ENCODE data around the gene CYBB.

Gene CYBB

DNA sequence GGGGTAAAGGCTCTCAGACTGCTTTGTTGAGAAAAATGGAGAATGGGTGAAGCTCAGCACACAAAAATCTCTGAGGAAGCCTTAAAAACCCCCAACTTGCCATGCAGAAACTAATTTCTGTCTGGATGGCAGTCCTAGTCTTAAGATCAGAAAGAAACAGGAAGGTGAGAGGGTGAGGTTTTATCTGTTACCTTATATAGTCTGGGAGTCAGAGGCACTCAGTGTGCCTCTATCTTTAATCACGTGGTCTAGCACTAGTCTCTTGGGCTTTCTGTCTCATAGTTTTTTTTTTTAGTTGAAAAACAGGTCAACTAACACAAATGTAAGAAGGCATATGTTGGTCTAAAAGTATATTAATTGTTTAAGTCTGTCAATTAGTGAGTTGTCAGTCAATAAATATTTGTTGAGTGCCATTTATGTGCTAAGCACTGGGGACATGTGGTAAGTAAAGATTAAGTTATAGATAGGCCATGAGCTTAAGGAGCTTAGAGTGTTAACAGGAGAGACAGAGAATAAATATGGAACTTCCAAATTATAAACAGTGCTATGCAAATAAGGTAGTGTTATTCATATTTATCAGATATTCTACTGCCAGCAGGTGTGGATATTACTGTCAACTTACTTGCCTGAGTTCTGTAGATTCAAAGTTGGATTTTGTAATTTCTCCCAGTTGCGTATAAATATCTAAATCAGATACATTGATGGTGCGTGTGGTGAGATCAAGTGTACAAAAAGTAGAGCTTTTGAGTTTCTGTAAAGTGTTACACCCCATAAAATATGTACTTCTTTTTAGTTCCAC lies 7.0 kb downstream of the CYBB start:
- no peak for DNase-seq (ENCODE audit: low spot score)

DNA sequence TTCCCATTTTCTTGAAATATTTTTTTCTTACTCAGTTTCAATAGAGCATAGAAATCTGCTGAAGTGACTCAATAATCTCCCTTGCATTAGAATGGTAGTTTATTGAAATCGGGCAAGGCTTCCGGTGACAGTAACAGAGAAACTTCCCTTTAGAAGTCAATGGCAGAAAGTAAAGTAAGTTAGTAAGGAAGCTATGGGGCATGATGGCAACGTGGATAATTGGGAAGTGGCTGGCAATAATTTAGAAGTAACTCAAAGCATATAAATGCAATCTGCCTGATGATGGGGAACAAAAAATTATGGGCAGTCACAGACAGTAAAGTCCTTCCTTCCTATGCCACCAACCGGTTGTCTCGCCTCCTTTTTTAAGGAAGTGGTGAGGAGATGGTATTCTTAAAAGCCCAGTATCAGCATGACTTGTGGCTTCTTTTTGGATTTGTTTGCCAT lies 7.6 kb downstream of the CYBB start:
- DNase-seq (ENCODE audit: low spot score), result no peak

DNA sequence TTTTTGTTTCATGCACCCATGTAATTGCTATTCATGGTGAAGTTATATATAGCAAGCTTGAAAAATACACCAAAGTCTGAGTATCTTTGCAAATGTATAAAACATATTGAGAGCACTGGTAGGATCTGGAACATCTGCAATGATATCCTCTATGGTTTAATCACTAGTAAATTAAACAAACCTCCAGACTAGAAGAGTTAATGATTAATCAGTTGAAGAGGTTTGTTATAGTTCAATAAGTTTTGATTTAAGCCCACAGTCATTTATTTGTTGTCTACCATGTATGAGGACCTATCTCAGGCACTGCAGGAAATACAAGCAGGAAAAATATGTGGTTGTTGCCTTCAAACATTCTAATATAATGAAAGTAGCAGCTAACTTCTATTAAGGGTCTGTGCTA lies 16.5 kb downstream of the CYBB start:
- DNase-seq (ENCODE audit: low spot score), result no peak

DNA sequence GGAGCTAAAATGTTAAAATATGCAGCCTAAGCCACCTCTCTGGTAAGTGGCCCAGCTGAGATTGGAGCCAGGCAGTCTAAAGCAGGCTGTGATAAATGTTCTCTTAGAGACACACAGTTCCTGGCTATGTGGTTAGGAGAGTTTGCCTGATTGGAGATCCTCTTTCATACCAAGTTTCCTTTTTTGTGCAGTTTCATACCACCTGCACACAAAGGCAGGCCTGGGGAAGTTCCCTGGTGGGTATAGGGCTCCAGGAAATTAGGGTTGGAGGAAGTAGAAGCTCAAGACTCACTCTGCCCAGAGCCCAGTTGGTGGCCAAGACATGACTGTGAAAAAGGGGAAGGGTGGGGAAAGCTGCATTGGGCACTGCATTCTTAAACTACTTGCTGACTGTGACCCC lies 16.9 kb downstream of the CYBB start:
- DNase-seq (ENCODE audit: low spot score), result no peak

DNA sequence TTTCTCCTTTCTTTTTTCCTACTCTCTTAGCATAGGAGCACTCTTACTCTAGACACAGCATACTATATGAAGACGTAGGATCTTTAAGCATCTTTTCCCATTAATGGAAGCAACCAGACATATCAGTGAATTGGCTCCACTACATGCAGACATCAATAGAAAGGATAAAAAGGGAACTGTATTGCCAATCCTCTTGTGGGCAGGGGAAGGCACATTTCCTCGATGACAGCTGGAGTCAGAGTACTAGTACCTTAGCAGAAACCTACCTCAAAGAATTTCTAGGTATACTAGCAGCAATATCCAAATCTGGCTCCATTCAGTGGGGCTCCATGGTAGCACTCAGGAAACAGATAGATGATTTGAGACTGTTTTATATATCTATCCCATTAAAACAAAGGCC lies 20.1 kb downstream of the CYBB start:
- no peak for DNase-seq (ENCODE audit: low spot score)

DNA sequence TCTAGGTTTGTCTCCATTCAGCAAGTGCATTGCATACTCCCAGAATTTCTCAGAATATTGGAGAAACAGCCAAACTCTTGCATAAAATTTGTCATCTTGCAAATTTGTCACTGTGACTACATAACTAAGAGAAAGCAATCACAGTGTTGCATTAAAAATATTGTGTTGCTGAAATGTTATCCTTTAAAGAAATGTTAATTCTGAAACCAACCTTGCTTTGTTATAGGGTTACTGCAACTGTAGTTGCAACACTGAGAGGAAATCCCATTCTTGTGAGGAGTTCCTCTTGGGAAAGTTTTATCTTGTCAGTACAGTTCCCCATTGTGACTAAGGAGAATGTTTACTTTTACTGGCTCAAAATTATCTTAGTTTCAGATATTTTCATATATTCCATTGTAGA lies 20.9 kb downstream of the CYBB start:
- DNase-seq (ENCODE audit: low spot score), result no peak

DNA sequence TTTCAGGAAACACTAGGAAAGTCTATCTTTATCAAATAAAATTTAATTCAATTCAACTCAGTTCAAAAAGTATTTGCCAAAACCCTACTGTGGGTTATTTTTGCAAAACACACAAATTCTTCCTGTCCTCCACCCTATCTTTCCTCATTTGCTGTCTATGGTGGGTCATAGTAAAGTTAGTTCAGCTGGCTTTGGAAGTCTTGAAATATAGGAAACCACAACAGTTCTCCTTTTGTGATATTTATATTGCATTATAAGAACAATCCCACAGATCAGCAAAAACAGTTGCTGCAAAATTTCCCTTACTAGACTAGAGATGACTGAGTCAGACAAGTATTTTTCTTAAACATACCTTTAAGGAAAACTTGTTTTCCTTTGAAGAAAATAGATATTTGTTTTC lies 22.2 kb downstream of the CYBB start:
- no peak for DNase-seq (ENCODE audit: low spot score)

DNA sequence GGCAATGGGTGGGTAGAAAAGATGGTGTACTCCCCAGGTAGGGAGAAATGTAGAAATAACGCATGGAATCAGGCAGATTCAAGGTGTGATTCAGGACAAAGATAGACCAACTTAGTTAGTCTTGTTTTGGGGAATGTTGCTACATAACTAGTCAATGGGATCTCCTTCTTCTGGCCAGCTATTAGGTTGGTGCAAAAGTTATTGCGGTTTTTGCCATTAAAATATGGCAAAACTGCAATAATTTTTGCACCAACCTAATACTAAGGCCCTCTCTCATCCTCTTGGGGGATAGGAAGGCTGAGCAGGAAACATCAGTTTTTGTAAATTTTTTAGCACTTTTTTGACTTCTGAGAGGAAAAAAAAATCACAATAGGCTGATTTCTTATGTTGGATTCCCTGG lies 23.2 kb downstream of the CYBB start:
- no peak for DNase-seq (ENCODE audit: low spot score)

DNA sequence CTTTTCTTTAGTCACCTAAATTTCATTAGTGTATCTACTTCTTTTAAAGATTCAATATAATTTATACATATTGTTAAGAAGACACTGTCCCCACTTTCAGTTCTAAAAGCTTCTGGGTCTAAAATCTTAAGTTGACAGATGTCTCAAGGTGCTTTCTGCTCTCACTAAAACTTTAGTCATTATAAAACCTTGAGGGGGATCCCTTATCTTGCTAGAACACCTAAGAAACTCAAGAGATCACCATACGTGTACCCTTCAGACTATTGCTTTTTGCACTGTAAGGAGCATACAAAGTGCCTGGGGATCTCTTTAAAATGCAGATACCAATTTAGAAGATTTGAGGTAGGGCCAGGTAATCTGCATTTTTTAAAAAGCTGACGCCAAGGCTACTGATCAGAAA lies 30.1 kb downstream of the CYBB start:
- no peak for DNase-seq (ENCODE audit: low spot score)

DNA sequence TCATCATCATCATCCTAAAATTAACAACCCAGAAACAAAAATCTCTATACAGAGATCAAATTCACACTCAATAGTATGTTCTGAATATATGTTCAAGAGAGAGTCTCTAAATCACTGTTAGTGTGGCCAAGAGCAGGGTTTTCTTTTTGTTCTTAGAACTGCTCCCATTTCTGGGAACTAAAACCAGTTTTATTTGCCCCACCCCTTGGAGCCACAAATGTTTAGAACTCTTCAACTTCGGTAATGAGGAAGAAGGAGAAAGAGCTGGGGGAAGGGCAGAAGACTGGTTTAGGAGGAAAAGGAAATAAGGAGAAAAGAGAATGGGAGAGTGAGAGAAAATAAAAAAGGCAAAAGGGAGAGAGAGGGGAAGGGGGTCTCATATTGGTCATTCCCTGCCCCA lies 32.3 kb downstream of the CYBB start:
- no peak for DNase-seq (ENCODE audit: low spot score)

DNA sequence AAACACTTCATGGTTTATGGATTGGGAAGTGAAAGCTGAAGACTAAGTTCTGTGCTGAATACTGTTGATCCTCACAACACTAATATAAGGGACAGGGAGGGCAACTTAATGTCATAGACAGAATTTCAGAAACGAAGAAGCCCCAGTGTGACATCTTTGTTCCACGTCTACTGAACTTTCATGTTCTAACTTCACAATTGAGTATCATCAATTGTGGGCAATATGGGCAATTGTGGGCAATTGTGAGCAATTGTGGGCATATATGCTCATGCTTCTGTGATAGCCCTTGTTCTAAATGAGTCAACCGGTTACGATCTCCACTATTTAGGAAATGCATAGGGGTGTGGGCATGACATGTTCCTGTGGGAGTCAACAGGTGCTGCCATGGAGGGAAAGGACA lies 33.7 kb downstream of the CYBB start:
- no peak for DNase-seq (ENCODE audit: low spot score)

DNA sequence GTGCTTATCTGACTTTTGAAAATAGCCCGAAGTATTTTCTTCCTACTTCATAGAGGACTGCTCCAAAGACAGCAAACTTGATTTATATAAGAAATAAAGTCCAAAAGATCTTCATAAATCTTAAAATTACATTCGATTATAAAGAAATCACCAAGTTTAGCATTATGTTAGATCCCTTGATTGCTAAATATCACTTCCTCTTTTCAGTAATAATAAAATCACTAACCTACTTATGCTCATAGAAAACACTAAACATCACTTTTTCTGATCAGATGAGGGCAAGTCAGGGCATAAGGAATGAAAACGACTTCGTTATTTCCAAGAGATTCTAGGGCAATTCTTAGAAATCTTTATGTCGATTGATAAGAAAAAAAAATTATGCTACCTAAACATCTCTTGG lies 35.5 kb downstream of the CYBB start:
- no peak for DNase-seq (ENCODE audit: low spot score)

DNA sequence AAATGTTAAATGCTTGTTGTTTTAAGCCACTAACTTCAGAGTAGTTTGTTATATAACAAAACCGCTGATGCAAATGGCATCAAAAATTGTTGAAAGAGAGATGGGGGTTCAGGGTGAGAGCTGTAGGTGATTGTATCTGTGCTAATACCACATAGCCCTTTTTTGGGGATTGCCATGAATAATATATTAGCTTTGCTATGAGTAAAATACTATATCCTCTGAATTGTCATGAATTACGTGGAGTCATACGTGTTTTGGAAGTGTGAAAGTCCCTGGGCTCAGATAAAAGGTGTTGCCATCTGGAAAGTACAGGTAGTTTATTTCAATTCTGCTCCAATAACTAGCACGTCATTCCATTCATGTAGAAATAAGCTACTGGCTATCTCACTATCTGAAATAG lies 36.9 kb downstream of the CYBB start:
- DNase-seq (ENCODE audit: low spot score), result no peak

DNA sequence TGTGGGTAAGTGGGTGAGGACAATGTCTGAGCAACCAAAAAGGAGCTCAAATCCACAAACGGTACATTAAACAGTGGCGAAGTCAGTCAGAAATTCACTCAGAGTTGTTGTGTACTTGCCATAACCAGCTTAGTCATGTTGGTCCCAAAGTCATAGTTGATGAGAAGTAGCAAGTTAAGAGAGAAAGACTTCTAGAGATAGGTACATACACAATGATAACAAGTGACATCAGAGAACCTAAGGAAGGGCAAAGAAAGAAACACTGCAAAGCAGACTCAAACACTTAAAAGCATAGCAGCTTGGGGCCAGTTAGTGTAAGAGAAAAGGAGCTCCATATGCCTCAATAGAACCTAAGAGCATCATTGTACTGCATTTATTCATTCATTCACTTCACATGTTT lies 37.3 kb downstream of the CYBB start:
- no peak for DNase-seq (ENCODE audit: low spot score)

DNA sequence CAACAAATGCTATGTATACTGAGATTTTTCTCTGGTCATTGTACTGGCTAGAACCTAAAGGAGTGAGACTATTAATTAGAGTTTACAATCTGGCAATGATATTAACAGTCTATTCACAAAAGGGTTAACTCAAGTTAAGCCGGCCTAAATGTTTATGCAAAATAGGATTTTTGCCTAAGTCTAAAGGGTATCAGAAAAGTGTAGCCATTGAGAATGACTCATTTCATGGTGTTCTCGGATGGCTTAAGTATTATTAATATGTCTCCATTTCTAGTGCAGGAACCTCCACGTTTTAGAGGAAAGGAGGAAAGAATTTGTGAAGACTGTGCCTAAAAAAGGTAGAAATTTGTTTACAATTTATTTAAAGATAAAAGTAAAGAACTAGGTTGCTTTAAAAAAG lies 37.7 kb downstream of the CYBB start:
- no peak for DNase-seq (ENCODE audit: low spot score)

DNA sequence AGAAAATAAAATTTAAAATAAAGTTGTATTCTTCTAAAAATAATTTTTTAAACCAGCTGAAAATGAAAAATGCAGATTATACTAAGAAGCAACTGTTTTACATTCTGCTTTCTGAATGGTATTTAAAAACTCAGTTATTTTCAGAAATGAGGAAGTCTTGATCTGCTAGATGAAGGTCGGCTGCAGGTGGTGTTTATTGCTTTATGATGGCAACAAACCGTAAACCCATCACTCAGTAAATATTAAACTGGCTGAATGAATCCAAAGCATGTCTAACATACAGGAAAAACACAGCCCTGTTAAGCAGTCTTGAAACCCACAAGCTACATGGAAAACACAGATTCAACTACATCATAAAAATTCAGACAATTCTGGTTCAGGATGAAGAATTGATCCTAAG lies 38.2 kb downstream of the CYBB start:
- DNase-seq (ENCODE audit: low spot score), result no peak

DNA sequence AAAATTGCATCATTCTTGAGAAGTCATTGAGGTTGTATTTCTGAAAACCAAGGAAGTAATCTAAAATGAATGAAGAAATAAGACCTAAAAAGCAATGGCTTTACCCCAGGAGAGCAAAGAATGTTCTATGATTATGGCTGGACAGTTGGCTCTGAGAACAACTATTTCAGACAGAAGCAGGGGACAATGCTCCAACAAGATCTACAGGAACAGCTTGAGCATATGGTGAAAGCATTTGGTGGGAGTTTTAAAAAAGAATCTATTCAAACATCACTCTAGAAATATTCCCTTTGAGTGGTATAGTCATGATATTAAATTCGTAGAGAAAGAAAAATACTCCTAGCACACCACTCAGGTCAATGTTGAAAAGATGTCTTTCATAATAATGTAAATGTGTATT lies 40.8 kb downstream of the CYBB start:
- DNase-seq (ENCODE audit: low spot score), result no peak

DNA sequence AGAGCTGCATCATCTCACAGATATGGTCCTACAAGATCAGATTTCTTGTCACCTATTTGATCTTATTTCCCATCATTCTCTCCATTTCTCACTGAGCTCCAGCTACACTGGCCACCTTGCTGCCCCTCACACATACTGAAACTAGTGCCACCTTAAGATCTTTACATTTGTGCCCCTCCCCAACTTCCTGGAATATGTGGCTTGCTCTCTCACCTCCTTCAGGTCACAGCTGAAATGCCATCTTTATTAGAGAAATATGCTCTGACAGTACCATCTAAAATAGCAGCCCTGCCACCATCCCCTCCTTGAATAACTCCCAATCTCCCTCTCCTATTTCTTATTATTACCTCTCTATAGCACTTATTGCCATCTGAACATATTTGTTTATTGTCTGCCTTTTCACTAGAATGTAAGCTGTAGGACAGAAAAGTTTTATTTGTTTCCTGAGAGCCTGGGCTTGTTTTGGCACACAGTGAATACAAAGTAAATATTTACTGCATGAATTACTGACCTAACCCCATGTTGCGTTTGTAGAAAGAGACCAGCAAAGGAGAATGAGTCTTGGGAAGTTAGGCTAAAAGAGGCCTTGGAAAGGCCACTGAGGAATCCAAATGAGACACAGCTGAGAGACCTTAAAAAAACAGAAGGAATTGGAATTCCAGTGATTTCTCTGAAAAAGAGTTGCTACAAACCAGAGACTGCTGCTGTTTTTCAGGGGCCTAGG lies 44.8 kb downstream of the CYBB start:
- DNase-seq (ENCODE audit: low spot score), result no peak

DNA sequence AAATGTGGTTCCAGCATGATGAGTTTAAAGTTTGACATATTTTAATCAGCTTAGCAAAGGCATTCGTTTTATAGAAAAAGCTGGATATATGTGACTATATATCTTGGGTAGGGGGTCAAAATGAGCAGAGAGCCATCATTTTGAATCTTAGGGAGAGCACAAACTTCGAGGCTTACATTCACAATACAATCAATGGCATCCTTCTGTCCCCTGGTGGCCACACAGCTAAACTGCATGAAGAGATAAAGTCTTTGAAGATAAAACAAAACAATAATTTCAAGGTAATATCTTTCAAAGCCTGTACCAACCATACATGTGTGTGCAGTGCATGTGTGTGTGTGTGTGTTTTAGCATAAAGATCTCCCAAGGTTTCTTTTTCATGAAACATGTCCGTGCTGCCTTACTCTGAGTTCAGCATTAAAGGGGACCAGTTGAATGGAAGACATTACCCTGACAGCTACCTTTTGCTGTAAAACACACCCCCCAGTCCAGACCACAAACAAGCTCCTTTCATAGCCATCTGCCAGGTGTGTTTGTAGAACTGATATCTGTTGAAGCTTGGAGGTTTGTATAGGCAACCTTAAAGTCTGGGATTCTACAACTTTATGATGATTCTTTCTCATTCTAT lies 45.5 kb downstream of the CYBB start:
- peak; percentile 31 for DNase-seq (ENCODE audit: low spot score)

DNA sequence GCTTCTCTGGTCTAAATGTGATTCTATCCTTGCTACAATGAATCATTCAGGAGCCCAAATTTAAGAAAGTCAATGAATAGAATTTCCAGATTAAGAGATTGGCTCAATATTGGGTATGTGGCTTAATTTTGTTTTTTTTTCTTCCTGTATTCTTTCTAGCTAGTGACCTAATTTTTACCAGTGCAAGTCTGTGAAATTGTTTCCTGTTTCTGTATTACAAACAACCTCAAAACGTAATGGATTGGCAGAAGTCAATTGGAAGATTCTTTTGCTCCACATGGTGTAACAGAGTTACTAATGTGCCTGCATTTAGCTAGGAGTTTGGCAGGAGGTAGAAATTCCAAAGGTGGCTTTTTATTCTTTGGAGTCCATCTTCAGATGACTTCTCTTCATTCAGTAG lies 49.9 kb downstream of the CYBB start:
- DNase-seq (ENCODE audit: low spot score), result no peak

DNA sequence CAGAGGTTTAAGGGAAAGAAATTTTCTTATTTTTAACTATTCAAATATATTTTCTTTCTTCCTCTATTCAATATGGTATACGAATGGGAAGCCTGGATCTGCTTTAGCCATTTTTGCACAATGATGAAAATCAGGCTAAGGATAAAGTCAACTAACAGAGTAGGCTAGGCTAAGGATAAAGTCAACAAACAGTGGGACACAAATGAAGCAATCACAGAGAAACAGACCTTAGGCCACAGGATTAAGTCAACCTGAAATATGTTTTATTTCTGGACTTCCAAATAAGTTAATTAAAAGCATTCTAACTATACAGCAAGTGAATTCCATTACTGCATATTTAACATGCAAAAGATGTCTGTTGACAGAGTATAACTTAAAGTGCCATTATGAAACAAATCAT lies 50.5 kb downstream of the CYBB start:
- no peak for DNase-seq (ENCODE audit: low spot score)

DNA sequence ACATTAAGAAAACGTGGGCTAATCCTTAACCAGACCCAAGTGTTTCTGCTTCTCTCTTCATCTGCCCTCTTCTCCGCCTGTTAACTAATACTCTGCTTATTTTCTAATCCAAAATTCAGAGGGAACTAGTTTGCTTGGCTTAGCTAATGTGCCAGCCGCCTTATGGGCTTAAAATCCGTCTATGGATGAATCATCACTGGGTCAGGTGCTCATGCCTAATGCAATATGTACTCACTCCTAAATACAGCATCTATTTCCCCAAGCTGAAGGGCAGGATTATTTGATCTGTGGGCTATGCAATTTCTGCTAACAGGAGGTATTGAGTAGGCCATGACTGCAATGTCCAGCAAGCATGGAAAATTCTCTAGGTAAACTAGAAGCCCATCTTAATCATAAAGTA lies 55.1 kb downstream of the CYBB start:
- DNase-seq (ENCODE audit: low spot score), result no peak

DNA sequence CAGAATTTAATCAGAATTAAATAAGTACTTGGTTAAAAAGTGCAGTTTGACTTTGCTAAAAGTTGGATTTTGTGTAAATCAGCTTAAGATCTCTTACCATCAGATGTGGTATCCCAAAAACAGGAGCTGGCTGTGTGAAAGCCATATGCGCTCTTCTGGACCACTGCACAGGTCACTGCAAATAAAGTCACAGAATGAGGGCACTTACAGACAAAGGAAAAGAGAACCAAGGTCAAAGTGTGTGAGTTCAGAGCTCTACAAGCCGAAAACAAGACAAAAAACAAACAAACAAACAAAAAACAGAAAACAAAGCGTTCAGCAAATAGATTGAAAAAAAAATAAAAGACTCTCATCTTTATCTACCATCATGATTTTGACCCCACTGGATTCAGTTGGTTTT lies 61.1 kb downstream of the CYBB start:
- DNase-seq (ENCODE audit: low spot score), result no peak
